Measurements from ENCODE around the gene RTTN.

GRCh38 chr18:70234667-70235459 is 29.4 kb upstream of the RTTN start:
- TF ChIP-seq CTCF (IDR thresholded peaks at IDR 0.05; ENCODE audit: insufficient read depth, low read length, poor library complexity, severe bottlenecking), result no peak
- TF ChIP-seq EZH2phosphoT487 (conservative IDR thresholded peaks at IDR 0.05; ENCODE audit: low read length), result no peak

Measured in SU-DHL-6 (cell line).